GM19467 (cell line): Measurements from ENCODE around the gene ZNF324.
"Not testable (repeated sequence)": the region's sequence is repeated elsewhere in the genome, so short reads cannot be mapped to it uniquely, and the experiment has no call there.

ENCODE experiments used
- ATAC-seq: cut with Tn5 transposase; IDR thresholded peaks from one replicate; pipeline ENCODE4 v1.9.1; 2021; ENCODE audit warnings: mild to moderate bottlenecking, moderate library complexity; ENCODE audit not compliant: unreplicated experiment

The ZNF324 gene

GRCh38 chr19:58466760-58467589 lies at the start of gene ZNF324:
TSS of gene ZNF324 (plus strand) at chr19:58467080. CDS start at chr19:58469186, 2,106 bp downstream.
- peak; percentile 92 for ATAC-seq

- ATAC-seq = no peak
Observed at GRCh38 chr19:58428617-58429016, 38.3 kb upstream of the ZNF324 start.

GRCh38 chr19:58429745-58430144 lies 37.1 kb upstream of the ZNF324 start:
- no peak for ATAC-seq

- no peak for ATAC-seq
Observed at GRCh38 chr19:58434217-58434616, 32.7 kb upstream of the ZNF324 start.

- ATAC-seq = peak; percentile 91
Observed at GRCh38 chr19:58439576-58440554, 27.0 kb upstream of the ZNF324 start, which contains the start of gene ZNF132. TSS of gene ZNF132 (minus strand) at chr19:58440153. CDS start at chr19:58439821, 332 bp downstream.

GRCh38 chr19:58440556-58440955 lies 26.3 kb upstream of the ZNF324 start:
- no peak for ATAC-seq

- not testable (repeated sequence) for ATAC-seq
Observed at GRCh38 chr19:58442986-58443385, 23.9 kb upstream of the ZNF324 start.

GRCh38 chr19:58448860-58449259 lies 18.0 kb upstream of the ZNF324 start:
- ATAC-seq = not testable (repeated sequence)

GRCh38 chr19:58449980-58450379 lies 16.9 kb upstream of the ZNF324 start:
- ATAC-seq = not testable (repeated sequence)

GRCh38 chr19:58450856-58451357 lies 16.0 kb upstream of the ZNF324 start:
- ATAC-seq = no peak

GRCh38 chr19:58451358-58452101 lies 15.3 kb upstream of the ZNF324 start, which contains the start of gene ZNF324B:
TSS of gene ZNF324B (plus strand) at chr19:58451622. CDS start at chr19:58453702, 2,080 bp downstream.
- peak; percentile 90 for ATAC-seq

GRCh38 chr19:58453743-58454142 lies 13.1 kb upstream of the ZNF324 start:
- ATAC-seq = no peak

GRCh38 chr19:58455306-58455705 lies 11.6 kb upstream of the ZNF324 start:
- ATAC-seq = no peak

GRCh38 chr19:58456111-58456510 lies 10.8 kb upstream of the ZNF324 start:
- ATAC-seq = no peak

GRCh38 chr19:58460039-58460438 lies 6.8 kb upstream of the ZNF324 start:
- no peak for ATAC-seq

GRCh38 chr19:58466089-58466759 lies 656 bp upstream of the ZNF324 start:
- peak; percentile 24 for ATAC-seq

GRCh38 chr19:58468216-58468839 lies 1.4 kb downstream of the ZNF324 start:
- no peak for ATAC-seq

- no peak for ATAC-seq
Observed at GRCh38 chr19:58469241-58470013, 2.5 kb downstream of the ZNF324 start.
